ENCODE data around the gene RNASEL. TPM values are rescaled to one million over a fixed set of nuclear protein-coding genes. Genes with fewer than 3 reads are reported as not detected.

The RNASEL gene
- total RNA-seq, 2 experiments from 2014 or later = 3.5 to 3.7 TPM

GRCh38 chr1:182563095-182563494 lies 26.0 kb downstream of the RNASEL start:
- ATAC-seq (ENCODE audit: poor library complexity) (no peak), DNase-seq (no peak)

GRCh38 chr1:182561456-182561855 lies 27.6 kb downstream of the RNASEL start:
- H3K36me3 Mint-ChIP-seq (ENCODE audit: low read depth) = no peaks in the 10 kb centered on the region
- no peak for TF ChIP-seq CTCF (IDR thresholded peaks at IDR 0.05)
- H3K27ac ChIP-seq (ENCODE audit: low read depth in 1 of 2, low read length in 2 of 2) = no peak overlapping the region
- no peaks in the 10 kb centered on the region for H3K4me1 ChIP-seq (ENCODE audit: insufficient read depth, low read length)
- no peaks in the 10 kb centered on the region for H3K4me1 Mint-ChIP-seq (ENCODE audit: low read depth)
- H3K27ac Mint-ChIP-seq = no peak overlapping the region
- H3K4me3 ChIP-seq (ENCODE audit: low read length) = no peak overlapping the region
- H3K27me3 ChIP-seq (ENCODE audit: control insufficient read depth in 1 of 2, insufficient read depth in 2 of 2, low read length in 2 of 2) = no peaks in the 10 kb centered on the region
- POLR2A ChIA-PET = no interaction called here
- no peaks in the 10 kb centered on the region for H3K9me3 Mint-ChIP-seq
- CTCF ChIA-PET = no interaction called here
- H3K27me3 Mint-ChIP-seq = no peaks in the 10 kb centered on the region
- DNase-seq (no peak), ATAC-seq (ENCODE audit: poor library complexity) (no peak)
- H3K4me3 Mint-ChIP-seq = no peak overlapping the region
- no peaks in the 10 kb centered on the region for H3K9me3 ChIP-seq (ENCODE audit: control insufficient read depth in 1 of 2, insufficient read depth in 1 of 2, low read length in 2 of 2)
- intact Hi-C loops (cut with DNase I, micrococcal nuclease) = no loop called here
- no peaks in the 10 kb centered on the region for H3K36me3 ChIP-seq (ENCODE audit: insufficient read depth, low read length)

More at GRCh38 chr1:182563095-182563494, 26.0 kb downstream of the RNASEL start:
- H3K36me3 Mint-ChIP-seq (ENCODE audit: low read depth) = no peaks in the 10 kb centered on the region
- no peak overlapping the region for H3K27ac Mint-ChIP-seq
- TF ChIP-seq CTCF (IDR thresholded peaks at IDR 0.05) = no peak
- H3K27me3 Mint-ChIP-seq = no peaks in the 10 kb centered on the region
- CTCF ChIA-PET = interaction anchor here (0.6 kb wide), 1 partner anchor 9 kb away, joined by 3 read pairs; no protein-coding TSS in a partner anchor
- H3K4me1 Mint-ChIP-seq (ENCODE audit: low read depth) = no peaks in the 10 kb centered on the region
- Histone ChIP-seq H3K27ac (ENCODE audit: low read depth in 1 of 2, low read length in 2 of 2) (no peak overlapping the region), H3K4me1 (ENCODE audit: insufficient read depth, low read length) (no peaks in the 10 kb centered on the region), H3K4me3 (ENCODE audit: low read length) (no peak overlapping the region), H3K36me3 (ENCODE audit: insufficient read depth, low read length) (no peaks in the 10 kb centered on the region), H3K9me3 (ENCODE audit: control insufficient read depth in 1 of 2, insufficient read depth in 1 of 2, low read length in 2 of 2) (no peaks in the 10 kb centered on the region), H3K27me3 (ENCODE audit: control insufficient read depth in 1 of 2, insufficient read depth in 2 of 2, low read length in 2 of 2) (no peaks in the 10 kb centered on the region)
- no peak overlapping the region for H3K4me3 Mint-ChIP-seq
- no peaks in the 10 kb centered on the region for H3K9me3 Mint-ChIP-seq
- POLR2A ChIA-PET = no interaction called here
- intact Hi-C loops (cut with DNase I, micrococcal nuclease) = no loop called here

GRCh38 chr1:182560392-182560984 lies 28.6 kb downstream of the RNASEL start:
- TF ChIP-seq CTCF (IDR thresholded peaks at IDR 0.05) = no peak
- no peak overlapping the region for H3K27ac Mint-ChIP-seq
- H3K36me3 ChIP-seq (ENCODE audit: insufficient read depth, low read length) = no peaks in the 10 kb centered on the region
- H3K9me3 Mint-ChIP-seq = no peaks in the 10 kb centered on the region
- no peaks in the 10 kb centered on the region for H3K4me1 Mint-ChIP-seq (ENCODE audit: low read depth)
- H3K9me3 ChIP-seq (ENCODE audit: control insufficient read depth in 1 of 2, insufficient read depth in 1 of 2, low read length in 2 of 2) = no peaks in the 10 kb centered on the region
- POLR2A ChIA-PET = no interaction called here
- no peaks in the 10 kb centered on the region for H3K4me1 ChIP-seq (ENCODE audit: insufficient read depth, low read length)
- no peaks in the 10 kb centered on the region for H3K36me3 Mint-ChIP-seq (ENCODE audit: low read depth)
- no peak for ATAC-seq (ENCODE audit: poor library complexity)
- no peaks in the 10 kb centered on the region for H3K27me3 ChIP-seq (ENCODE audit: control insufficient read depth in 1 of 2, insufficient read depth in 2 of 2, low read length in 2 of 2)
- no peak overlapping the region for H3K4me3 ChIP-seq (ENCODE audit: low read length)
- intact Hi-C loops (cut with DNase I, micrococcal nuclease) = no loop called here
- no peak overlapping the region for H3K4me3 Mint-ChIP-seq
- DNase-seq = no peak
- CTCF ChIA-PET = no interaction called here
- H3K27ac ChIP-seq (ENCODE audit: low read depth in 1 of 2, low read length in 2 of 2) = no peak overlapping the region
- H3K27me3 Mint-ChIP-seq = no peaks in the 10 kb centered on the region

Data from CD4-positive, alpha-beta T cell (primary cell).